Activated gamma-delta T cell (primary cell): ENCODE data around the gene TSPAN2.
"Not testable (repeated sequence)": the region's sequence is repeated elsewhere in the genome, so short reads cannot be mapped to it uniquely, and the experiment has no call there.

Source experiments
- DNase-seq: peaks from one replicate; lab custom pipeline; 2025; lab: John Stamatoyannopoulos, UW

TSPAN2 gene

DNA sequence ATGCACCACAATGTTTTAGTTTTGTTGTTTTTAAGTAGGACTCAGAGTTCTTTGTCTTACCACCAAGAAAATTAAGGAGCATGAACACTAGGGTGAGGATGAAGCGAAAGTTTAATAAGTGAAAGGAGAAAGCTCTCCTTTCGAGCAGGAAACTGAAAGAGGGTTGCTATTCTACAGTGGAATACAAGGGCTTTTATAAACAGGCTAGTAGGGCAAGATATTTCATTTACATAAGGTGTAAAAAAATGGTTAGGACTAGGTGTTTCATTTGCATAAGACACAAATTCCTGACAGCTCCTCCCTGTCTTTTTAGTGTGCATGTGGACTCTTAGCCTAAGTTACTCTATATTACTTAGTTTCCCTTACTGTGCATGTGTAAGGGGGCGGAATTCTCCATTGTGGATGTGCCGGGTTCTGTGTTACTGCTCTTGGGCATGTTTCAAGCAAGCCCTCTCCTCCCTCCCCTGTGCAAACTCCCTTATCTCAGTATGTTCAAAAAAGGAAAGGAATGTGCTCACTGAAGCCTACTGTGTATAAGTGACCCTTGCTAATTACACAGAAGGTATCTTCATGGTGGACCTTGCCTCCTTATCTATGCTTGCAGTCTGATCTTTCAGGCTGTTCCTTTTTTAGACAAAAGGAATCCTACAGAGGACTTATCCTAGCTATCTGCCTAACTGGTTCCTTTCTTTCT, 52.3 kb downstream of the TSPAN2 start:
- DNase-seq: no peak

DNA sequence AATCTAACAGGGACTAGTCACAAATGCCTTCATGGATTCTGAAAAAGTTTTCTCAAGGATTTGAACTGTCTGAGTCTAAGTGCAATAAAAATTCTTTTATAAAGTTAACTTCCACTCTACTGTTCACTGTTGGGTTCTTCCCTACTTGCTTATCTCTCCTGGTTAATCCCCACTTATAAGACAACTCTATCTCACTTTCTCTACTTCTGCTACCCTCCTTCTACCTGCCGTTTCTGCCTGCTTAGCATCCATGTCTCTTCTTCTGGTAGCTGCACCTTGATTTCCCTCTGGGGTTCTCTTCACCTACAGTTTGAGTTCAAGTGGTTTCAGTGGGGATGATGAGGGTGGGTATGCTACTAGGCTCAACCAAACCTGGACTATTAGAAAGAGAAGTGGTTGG, 53.7 kb downstream of the TSPAN2 start:
- DNase-seq: no peak

DNA sequence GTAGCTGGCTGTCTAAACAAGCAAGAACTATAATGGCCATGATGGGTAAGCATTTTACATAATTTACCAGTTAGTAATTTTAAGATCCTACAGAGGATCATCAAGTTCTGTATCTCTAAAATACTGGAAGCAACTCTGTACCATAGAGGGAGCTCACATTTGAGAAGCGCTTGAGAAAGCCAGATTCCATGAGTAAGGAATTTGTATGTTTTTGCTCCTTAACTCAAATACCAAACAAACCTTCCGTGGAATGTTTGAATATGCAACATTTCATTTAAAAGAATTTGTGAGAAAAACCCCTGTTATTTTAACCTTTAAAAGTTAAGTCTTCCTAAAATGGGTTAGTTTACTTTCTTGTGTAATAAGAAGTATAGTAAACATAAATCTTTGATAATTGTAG, 57.7 kb downstream of the TSPAN2 start:
- no peak for DNase-seq

DNA sequence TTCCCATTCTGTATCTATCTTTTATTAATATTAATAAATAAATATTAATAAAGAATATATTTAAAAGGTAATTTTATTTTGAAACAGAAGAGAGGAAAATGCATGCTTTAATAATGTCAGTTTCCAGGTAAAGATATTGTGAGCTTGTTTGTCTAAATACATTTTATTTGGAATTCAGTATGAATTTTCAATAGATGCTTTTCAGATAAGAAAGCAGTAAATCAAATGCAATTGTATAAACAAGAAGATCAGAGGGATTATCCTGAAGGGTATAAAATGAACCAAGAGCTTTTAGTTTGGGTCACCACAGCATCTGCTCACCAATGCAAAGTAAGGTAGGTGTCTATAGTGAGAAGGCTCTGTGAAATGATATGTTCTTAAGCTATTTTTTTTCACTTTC, 59.8 kb downstream of the TSPAN2 start, which contains the start of gene TSHB:
TSHB (plus strand) TSS at position 301 of the 400 bp plus-strand sequence. CDS start 3,537 bp downstream, outside the sequence.
- no peak for DNase-seq

DNA sequence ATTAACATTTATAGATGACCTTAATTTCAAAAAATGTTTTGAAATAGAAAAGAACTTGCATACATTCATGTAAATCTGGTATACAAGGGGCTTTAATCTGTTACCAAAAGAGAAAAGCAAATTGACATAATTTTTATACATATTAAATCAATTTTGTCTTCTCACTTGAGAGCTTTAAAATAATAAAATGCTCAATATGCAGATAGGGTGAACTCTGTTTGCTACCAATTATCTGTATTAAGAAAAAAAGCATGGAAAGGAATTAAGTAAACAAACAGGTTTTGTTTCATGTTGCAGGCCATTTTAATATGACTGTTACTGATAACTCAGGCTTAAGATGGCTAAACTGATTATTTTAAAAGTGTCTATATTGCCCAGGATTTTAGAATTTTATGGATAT, 65.7 kb downstream of the TSPAN2 start:
- DNase-seq: no peak

DNA sequence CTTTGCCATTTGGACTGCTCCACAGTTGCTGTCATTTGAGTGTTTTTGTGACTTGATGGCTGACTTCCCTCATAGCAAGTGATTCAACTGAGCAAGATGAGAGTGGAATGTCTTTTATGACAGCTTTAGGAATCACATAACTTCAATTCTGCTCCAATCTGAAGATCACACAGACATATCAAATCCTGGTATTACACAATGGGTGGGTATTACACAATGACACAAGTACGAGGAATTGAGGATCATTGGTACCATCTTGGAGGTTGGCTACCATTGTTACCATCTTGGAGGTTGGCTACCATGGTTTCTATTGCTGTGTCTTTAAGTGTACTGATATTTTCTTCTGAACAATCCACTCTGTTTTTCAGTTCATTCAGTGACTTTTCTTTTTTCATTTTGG, 68.2 kb downstream of the TSPAN2 start:
- no peak for DNase-seq

DNA sequence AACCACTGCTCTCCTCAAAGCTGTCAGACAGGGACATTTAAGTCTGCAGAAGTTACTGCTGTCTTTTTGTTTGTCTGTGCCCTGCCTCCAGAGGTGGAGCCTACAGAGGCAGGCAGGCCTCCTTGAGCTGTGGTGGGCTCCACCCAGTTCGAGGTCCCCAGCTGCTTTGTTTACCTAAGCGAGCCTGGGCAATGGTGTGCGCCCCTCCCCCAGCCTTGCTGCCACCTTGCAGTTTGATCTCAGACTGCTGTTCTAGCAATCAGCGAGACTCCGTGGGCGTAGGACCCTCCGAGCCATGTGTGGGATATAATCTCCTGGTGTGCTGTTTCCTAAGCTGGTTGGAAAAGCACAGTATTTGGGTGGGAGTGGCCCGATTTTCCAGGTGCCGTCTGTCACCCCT, 69.8 kb downstream of the TSPAN2 start:
- DNase-seq: not testable (repeated sequence)

DNA sequence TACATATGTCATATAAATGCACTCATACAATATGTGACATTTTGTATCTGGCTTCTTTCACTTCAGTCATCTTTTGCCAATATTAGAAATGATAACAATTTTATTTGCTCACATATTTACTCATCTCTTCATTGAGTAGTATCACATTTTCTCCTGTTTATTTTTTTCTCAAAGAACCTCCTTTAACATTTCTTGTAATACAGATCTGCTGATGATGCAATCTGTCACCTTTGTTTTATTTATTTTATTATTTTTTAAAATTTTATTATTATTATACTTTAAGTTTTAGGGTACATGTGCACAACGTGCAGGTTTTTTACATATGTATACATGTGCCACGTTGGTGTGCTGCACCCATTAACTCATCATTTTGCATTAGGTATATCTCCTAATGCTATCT, 75.5 kb downstream of the TSPAN2 start:
- DNase-seq: no peak

DNA sequence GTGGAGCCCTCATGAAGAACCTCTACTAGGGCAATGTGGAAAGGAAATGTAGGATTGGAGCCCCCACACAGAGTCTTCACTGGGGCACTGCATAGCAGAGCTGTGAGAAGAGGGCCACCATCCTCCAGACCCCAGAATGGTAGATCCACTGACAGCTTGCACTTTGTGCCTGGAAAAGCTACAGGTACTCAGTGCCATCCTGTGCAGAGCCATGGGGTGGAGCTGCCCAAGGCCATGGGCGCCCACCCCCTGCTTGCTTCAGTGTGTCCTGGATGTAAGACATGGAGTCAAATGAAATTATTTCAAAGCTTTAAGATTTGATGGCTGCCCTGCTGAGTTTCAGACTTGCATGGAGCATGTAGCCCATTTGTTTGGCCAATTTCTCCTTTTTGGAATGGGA, 76.9 kb downstream of the TSPAN2 start:
- DNase-seq: no peak

DNA sequence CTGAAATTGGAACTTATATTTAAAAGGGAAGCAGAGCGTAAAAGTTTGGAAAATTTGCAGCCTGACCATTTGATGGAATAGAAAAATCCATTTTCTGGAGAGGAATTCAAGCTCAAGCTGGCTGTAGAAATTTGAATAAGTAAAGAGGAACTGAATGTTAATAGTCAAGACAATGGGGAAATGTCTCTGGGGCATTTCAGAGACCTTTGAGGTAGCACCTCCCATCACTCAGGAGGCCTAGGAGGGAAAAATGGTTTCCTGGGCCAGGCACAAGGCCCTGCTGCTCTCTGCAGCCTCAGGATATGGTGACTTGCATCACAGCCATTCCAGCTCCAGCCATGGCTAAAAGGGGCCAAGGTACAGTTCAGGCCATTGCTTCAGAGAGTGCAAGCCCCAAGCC, 77.3 kb downstream of the TSPAN2 start:
- no peak for DNase-seq

DNA sequence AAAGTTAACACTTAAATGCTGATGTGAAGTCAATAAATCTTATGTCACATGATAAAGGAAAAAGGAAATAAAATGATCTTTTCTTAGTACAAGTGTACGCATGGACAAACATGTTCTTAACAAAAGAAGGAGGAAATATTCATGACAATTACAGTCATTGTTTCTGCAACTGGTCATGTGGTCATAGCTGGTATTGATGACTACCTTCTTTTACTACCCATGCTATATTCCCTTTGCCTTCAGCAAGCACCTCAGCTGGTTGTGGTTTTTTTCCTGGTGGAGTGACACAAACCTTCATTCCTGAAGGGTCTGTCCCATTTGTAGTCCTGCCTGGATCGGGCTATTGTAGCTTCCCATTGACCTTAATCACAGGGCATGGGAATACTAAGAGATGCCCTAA, 83.1 kb downstream of the TSPAN2 start:
- DNase-seq: no peak
